H9 (cell line): Measurements from ENCODE around the gene AATF. TPM values are rescaled to one million over a fixed set of nuclear protein-coding genes. Genes with fewer than 3 reads are reported as not detected.

Experiments used
- DNase-seq: peaks from one replicate; pipeline ENCODE4 v3.0.0-alpha.2; 2017
- H2AFZ ChIP-seq: one replicate; pipeline ENCODE4 v1.6.1; 2013; ENCODE audit warnings: mild to moderate bottlenecking, low read length, control low read depth, moderate library complexity
- H2AK5ac ChIP-seq: 2 replicates; pipeline ENCODE4 v1.6.1; 2013; ENCODE audit warnings: low read length, control low read depth, mixed read lengths; ENCODE audit not compliant: insufficient read length
- H2BK120ac ChIP-seq: one replicate; pipeline ENCODE4 v1.6.1; 2013; ENCODE audit warnings: low read depth, mild to moderate bottlenecking, low read length, control low read depth, inconsistent platforms; ENCODE audit not compliant: poor library complexity, severe bottlenecking
- H2BK12ac ChIP-seq: 2 replicates; pipeline ENCODE4 v1.6.1; 2013; ENCODE audit warnings: low read length, control low read depth, mixed read lengths, low read depth; ENCODE audit not compliant: insufficient read length
- H2BK15ac ChIP-seq: 2 replicates; pipeline ENCODE4 v1.6.1; 2013; ENCODE audit warnings: low read depth, low read length, control low read depth
- H2BK20ac ChIP-seq: one replicate; pipeline ENCODE4 v1.6.1; 2013; ENCODE audit warnings: low read depth, mild to moderate bottlenecking, low read length, control low read depth, inconsistent platforms; ENCODE audit not compliant: poor library complexity, severe bottlenecking
- H2BK5ac ChIP-seq: 2 replicates; pipeline ENCODE4 v1.6.1; 2013; ENCODE audit warnings: low read length, control low read depth, mixed read lengths; ENCODE audit not compliant: insufficient read length
- H3K14ac ChIP-seq: 2 replicates; pipeline ENCODE4 v1.6.1; 2013; ENCODE audit warnings: low read length, control low read depth; ENCODE audit not compliant: insufficient read depth
- H3K18ac ChIP-seq: 2 replicates; pipeline ENCODE4 v1.6.1; 2013; ENCODE audit warnings: low read depth, mild to moderate bottlenecking, mixed read lengths, low read length, control low read depth; ENCODE audit not compliant: insufficient read length
- H3K23ac ChIP-seq: 2 replicates; pipeline ENCODE4 v1.6.1; 2013; ENCODE audit warnings: low read length, control low read depth, mixed read lengths, low read depth; ENCODE audit not compliant: insufficient read length
- H3K23me2 ChIP-seq: 2 replicates; pipeline ENCODE4 v1.6.1; 2013; ENCODE audit warnings: low read depth, mild to moderate bottlenecking, mixed read lengths, low read length, control low read depth; ENCODE audit not compliant: insufficient read length, poor library complexity, severe bottlenecking
- H3K27ac ChIP-seq: 2 replicates; pipeline ENCODE4 v1.5.1; 2013; ENCODE audit warnings: low read length, control low read depth, mixed read lengths, low read depth; ENCODE audit not compliant: insufficient read length
- H3K27me3 ChIP-seq: 2 replicates; pipeline ENCODE4 v1.6.1; 2013; ENCODE audit warnings: low read length, control low read depth, inconsistent platforms; ENCODE audit not compliant: insufficient read depth
- H3K4ac ChIP-seq: 2 replicates; pipeline ENCODE4 v1.6.1; 2013; ENCODE audit warnings: low read depth, mild to moderate bottlenecking, control low read depth, inconsistent platforms, low read length, moderate library complexity
- H3K4me1 ChIP-seq: 2 replicates; pipeline ENCODE4 v1.6.1; 2013; ENCODE audit warnings: low read length, control low read depth, inconsistent platforms; ENCODE audit not compliant: insufficient read depth
- H3K4me2 ChIP-seq: 2 replicates; pipeline ENCODE4 v1.6.1; 2013; ENCODE audit warnings: low read length, control low read depth, mixed read lengths; ENCODE audit not compliant: insufficient read length, insufficient read depth
- H3K56ac ChIP-seq: 2 replicates; pipeline ENCODE4 v1.6.1; 2013; ENCODE audit warnings: low read depth, mild to moderate bottlenecking, mixed read lengths, low read length, control low read depth; ENCODE audit not compliant: insufficient read length
- H3K79me1 ChIP-seq: 2 replicates; pipeline ENCODE4 v1.6.1; 2013; ENCODE audit warnings: low read depth, mild to moderate bottlenecking, moderate library complexity, low read length, control low read depth, inconsistent platforms; ENCODE audit not compliant: insufficient read depth, poor library complexity, severe bottlenecking
- H3K79me2 ChIP-seq: 2 replicates; pipeline ENCODE4 v1.6.1; 2013; ENCODE audit warnings: low read length, control low read depth, inconsistent platforms; ENCODE audit not compliant: insufficient read depth
- H3K9ac ChIP-seq: 2 replicates; pipeline ENCODE4 v1.6.1; 2013; ENCODE audit warnings: low read length, control low read depth, mixed read lengths; ENCODE audit not compliant: insufficient read length; ENCODE audit errors: extremely low read depth
- H3K9me3 ChIP-seq: one replicate; pipeline ENCODE4 v1.6.1; 2013; ENCODE audit warnings: low read depth, low read length, inconsistent platforms; ENCODE audit not compliant: control insufficient read depth
- H3T11ph ChIP-seq: one replicate; pipeline ENCODE4 v1.6.1; 2013; ENCODE audit warnings: mild to moderate bottlenecking, low read length, control low read depth, inconsistent platforms
- H4K20me1 ChIP-seq: one replicate; pipeline ENCODE4 v1.6.1; 2013; ENCODE audit not compliant: control insufficient read depth, insufficient read length, insufficient read depth
- H4K5ac ChIP-seq: 2 replicates; pipeline ENCODE4 v1.6.1; 2013; ENCODE audit warnings: low read depth, mild to moderate bottlenecking, mixed read lengths, low read length, control low read depth; ENCODE audit not compliant: insufficient read length
- H4K8ac ChIP-seq: replicated peaks from 2 replicates; pipeline ENCODE4 v1.6.1; 2013; ENCODE audit warnings: low read length, control low read depth, mixed read lengths, low read depth; ENCODE audit not compliant: insufficient read length
- H4K91ac ChIP-seq: 2 replicates; pipeline ENCODE4 v1.6.1; 2013; ENCODE audit warnings: low read depth, mild to moderate bottlenecking, moderate library complexity, mixed read lengths, low read length, control low read depth; ENCODE audit not compliant: insufficient read length
- H3K27ac Mint-ChIP-seq, 3 experiments: 2 replicates in 2 of 3; 3 replicates in 1 of 3; pipeline ENCODE4 v1.8.0; 2020 to 2021; ENCODE audit warnings: mixed read lengths in 3 of 3, mild to moderate bottlenecking in 1 of 3, moderate library complexity in 1 of 3
- H3K27me3 Mint-ChIP-seq: 2 replicates; pipeline ENCODE4 v1.8.0; 2021; ENCODE audit warnings: low read depth, mild to moderate bottlenecking, moderate library complexity, mixed read lengths
- H3K36me3 Mint-ChIP-seq, 3 experiments: 2 replicates in 2 of 3; 3 replicates in 1 of 3; pipeline ENCODE4 v1.8.0; 2020 to 2021; ENCODE audit warnings: low read depth in 3 of 3, mixed read lengths in 3 of 3; ENCODE audit not compliant: insufficient read depth in 1 of 3
- H3K4me1 Mint-ChIP-seq, 2 experiments: 2 replicates each; pipeline ENCODE4 v1.8.0; 2020; ENCODE audit warnings: mixed read lengths in 2 of 2
- H3K4me3 Mint-ChIP-seq, 2 experiments: 2 replicates in 1 of 2; 3 replicates in 1 of 2; pipeline ENCODE4 v1.8.0; 2020 to 2021; ENCODE audit warnings: mild to moderate bottlenecking in 2 of 2, mixed read lengths in 2 of 2, moderate library complexity in 1 of 2
- H3K9me3 Mint-ChIP-seq, 2 experiments: 2 replicates in 1 of 2; 3 replicates in 1 of 2; pipeline ENCODE4 v1.8.0; 2020; ENCODE audit warnings: mild to moderate bottlenecking in 2 of 2, mixed read lengths in 2 of 2, moderate library complexity in 1 of 2
- CTCF ChIP-seq: fragments of 200-600 bp; sonication (generic); conservative IDR thresholded peaks from 3 replicates; pipeline ENCODE4 v1.8.0; 2021; ENCODE audit warnings: antibody characterized with exemption, mild to moderate bottlenecking
- WGBS: extraction: QIAGEN DNeasy Blood & Tissue Kit; methylation state at CpG from one replicate; pipeline ENCODE4 v1.1.7; 2013; ENCODE audit warnings: missing lambda C conversion rate, low lambda C conversion rate, mixed read lengths; ENCODE audit not compliant: insufficient read length; ENCODE audit errors: extremely low coverage; 5-methylcytosine and 5-hydroxymethylcytosine counted together
- total RNA-seq: library from RNA; stranded (reverse); gene quantifications from 2 replicates; pipeline ENCODE4 v1.2.1, GENCODE V29; 2021

Gene AATF
- total RNA-seq, 1 experiment from 2014 or later, result 69.6 TPM

GRCh38 chr17:37054894-37055293 is 106.1 kb downstream of the AATF start:
- H2BK12ac ChIP-seq, result no peak overlapping the region
- no peak overlapping the region for H3K4me2 ChIP-seq
- H4K20me1 ChIP-seq, result no peaks in the 10 kb centered on the region
- H3K27ac ChIP-seq, result no peak overlapping the region
- peaks cover 0 to 30% (median 21%) of the 10 kb centered on the region in 3 experiments; a peak in 6 of 7 replicates for H3K36me3 Mint-ChIP-seq
- no peak overlapping the region for H3K4ac ChIP-seq
- no peak overlapping the region for H3K56ac ChIP-seq
- no peak overlapping the region for H4K91ac ChIP-seq
- H4K5ac ChIP-seq, result no peak overlapping the region
- no peak overlapping the region for H3K18ac ChIP-seq
- H2AFZ ChIP-seq, result no peak overlapping the region
- H2AK5ac ChIP-seq, result no peak overlapping the region
- WGBS, result no CpG with 5 or more reads among the region's 8 CpGs
- no peak overlapping the region for H2BK20ac ChIP-seq
- H3K27me3 Mint-ChIP-seq, result no peaks in the 10 kb centered on the region
- H3K27ac Mint-ChIP-seq, result peak overlapping the region in 2 of 3 experiments; percentile 33 to 89; a peak in 4 of 7 replicates
- no peak for TF ChIP-seq CTCF
- H2BK15ac ChIP-seq, result no peak overlapping the region
- H4K8ac ChIP-seq, result no peak overlapping the region
- DNase-seq, result no peak
- H3T11ph ChIP-seq, result no peak overlapping the region
- H3K4me1 Mint-ChIP-seq, result peaks cover 35 to 36% of the 10 kb centered on the region in 2 experiments
- H3K79me1 ChIP-seq, result no peaks in the 10 kb centered on the region
- H3K14ac ChIP-seq, result no peak overlapping the region
- H3K23ac ChIP-seq, result no peak overlapping the region
- H3K4me1 ChIP-seq, result peaks cover 4% of the 10 kb centered on the region; the same call in 1 of the 2 replicates
- no peak overlapping the region for H3K9ac ChIP-seq
- H2BK120ac ChIP-seq, result no peak overlapping the region
- no peak overlapping the region for H2BK5ac ChIP-seq
- no peaks in the 10 kb centered on the region; a peak in 1 of 5 replicates for H3K9me3 Mint-ChIP-seq
- no peaks in the 10 kb centered on the region for H3K79me2 ChIP-seq
- H3K23me2 ChIP-seq, result no peaks in the 10 kb centered on the region
- H3K27me3 ChIP-seq, result no peaks in the 10 kb centered on the region
- no peaks in the 10 kb centered on the region for H3K9me3 ChIP-seq
- H3K4me3 Mint-ChIP-seq, result no peak overlapping the region
